Measurements from ENCODE around the gene FUS. TPM values are rescaled to one million over a fixed set of nuclear protein-coding genes. Genes with fewer than 3 reads are reported as not detected.
"Not testable (repeated sequence)": the region's sequence is repeated elsewhere in the genome, so short reads cannot be mapped to it uniquely, and the experiment has no call there.

FUS gene
- polyA plus RNA-seq (ENCODE audit: insufficient read length): 351 TPM

GRCh38 chr16:31179747-31180459, at the start of gene FUS:
FUS (plus strand) TSS chr16:31180139; CDS start chr16:31180215, 76 bp downstream.
- DNase-seq (ENCODE audit: low read depth): peak; percentile 88

- no peak for DNase-seq (ENCODE audit: low read depth)
Observed at GRCh38 chr16:31130336-31130891, 49.5 kb upstream of the FUS start.

DNA sequence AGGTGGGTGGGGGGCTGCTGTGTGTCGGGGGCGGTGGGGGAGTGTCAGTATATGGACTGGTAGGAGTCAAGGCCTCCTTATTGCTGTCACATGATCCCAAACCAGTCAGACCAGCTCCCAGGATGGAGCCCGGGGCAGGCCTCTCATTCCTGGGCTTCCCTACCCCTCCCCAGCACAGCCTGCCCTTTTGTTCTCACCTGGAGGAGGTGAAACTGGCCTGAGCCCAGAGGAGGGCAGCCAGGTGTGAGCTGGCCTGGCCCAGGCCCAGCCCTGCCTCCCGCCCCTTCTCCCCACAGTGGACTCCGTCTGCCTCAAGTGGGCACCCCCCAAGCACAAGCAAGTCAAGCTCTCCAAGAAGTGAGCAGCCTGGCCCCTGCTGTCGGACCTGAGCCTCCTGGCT, 49.0 kb upstream of the FUS start:
- no peak for DNase-seq (ENCODE audit: low read depth)

DNA sequence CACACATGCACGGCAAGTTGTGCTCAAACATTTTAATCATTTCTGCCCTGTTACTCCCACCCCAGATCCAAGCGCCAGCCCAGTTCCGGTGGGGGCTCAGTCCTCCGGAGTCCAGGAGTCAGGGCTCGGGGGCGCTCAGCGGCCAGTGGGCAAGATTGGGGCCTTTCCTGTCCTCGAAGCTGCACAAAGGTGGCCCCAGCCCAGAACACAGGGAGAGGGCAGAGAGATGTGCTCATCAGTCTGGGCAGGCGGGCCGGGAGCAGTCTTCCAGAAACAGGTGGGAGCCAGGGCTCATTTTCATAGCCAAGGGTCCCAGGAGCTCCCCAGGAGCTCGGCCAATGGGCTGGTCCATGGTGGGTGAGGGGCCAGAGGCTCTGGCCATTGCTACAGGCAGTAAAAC, 48.5 kb upstream of the FUS start:
- DNase-seq (ENCODE audit: low read depth): no peak

- DNase-seq (ENCODE audit: low read depth): no peak
Observed at GRCh38 chr16:31131841-31132271, 48.1 kb upstream of the FUS start.

DNA sequence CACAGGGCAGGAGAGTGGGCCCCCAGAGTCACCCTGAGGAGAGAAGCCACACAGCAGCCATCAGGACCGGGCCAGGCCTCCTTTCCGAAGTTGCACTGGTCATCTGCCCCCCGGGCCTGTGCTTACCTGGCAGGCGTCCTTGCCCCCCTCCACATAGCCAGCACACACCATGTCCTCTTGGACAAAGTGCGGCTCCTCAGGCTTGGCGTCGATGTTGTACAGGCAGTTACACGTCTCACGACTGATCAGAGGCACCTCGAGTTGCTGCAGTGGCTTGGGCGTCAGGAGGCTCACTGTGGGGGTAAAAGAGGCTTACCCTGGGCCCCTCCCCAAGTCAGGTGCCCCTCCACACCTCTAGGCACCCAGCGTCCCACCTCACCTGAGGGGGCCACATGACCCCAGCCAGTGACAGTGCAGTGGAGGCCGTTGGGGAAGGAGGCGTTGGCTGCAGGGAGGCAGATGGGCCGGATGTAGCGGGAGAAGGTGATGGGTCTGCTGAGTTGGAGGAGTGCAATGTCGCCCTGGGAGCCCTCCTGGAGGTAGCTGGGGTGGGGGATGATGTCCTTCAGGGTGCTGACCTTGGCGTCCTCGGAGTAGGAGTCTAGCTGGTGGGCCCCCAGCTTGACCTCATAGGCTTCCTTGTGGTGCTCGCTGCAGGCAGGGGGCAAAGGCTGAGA, 47.5 kb upstream of the FUS start:
- no peak for DNase-seq (ENCODE audit: low read depth)

GRCh38 chr16:31133046-31133501, 46.9 kb upstream of the FUS start:
- no peak for DNase-seq (ENCODE audit: low read depth)

DNA sequence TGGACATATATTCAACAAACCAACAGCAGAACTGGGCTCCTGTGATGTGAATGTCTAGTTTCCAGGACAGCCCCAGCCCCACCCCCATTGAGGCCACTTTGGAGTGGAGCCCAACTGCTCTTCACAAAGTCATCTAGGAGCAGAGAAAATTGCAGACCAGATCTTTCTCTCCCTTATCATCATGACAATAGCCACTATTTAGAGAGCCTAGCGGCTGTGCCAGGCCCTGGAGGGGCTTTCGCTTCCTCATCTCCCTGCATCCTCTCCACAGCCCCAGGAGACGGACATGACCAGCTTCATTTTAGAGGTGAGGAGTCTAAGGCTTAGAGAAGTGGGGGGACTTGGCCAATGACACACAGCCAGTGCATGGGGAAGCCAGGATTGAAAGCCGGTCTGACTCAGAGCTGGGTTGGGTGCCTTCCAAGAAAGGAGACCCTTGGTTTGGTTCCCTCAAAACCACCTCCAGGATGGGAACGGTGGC, 45.8 kb upstream of the FUS start:
- no peak for DNase-seq (ENCODE audit: low read depth)

DNA sequence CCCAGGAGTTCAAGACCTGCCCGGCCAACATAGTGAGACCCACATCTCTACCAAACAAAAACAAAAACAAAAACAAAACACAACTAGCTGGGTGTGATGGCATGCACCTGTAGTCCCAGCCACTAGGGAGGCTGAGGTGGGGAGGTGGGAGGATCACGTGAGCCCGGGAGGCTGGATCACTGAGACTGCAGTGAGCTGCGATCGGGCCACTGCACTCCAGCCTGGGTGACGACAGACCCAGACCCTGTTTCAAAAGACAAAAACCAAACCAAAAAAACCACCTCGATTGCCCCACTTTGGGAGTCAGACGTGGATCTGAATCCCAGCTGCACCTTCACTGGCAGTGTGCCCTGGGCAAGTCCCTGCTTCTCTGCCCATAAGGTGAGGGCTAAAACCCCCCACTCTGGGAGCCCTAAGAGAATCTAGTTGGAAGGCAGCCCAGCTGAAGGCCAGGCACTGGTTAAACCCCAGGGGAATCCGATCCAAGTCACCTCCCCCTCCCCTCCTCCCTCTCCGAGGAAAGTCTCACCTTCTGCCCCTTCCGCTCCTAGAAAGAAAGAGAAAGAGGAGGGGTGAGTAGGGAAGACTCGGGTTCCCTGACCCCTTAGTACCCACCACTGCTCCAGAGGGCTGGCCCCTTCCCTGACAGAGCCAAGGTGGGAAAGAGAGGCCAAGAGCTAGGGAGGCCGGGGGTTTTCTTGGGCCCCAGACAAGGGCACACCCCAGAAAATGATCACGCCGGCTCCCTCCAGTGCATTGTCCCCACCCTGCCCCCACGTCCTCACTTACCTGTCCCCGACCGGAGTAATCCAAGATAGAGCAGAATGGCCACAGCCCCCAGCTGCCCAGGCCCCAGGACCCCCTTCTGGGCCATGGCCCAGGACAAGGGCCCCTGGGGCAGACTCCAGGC, 45.1 kb upstream of the FUS start:
- DNase-seq (ENCODE audit: low read depth): no peak

GRCh38 chr16:31135535-31136286, 44.2 kb upstream of the FUS start, which contains the start of gene PRSS8:
PRSS8 (minus strand) TSS chr16:31135727; CDS start chr16:31135498, 229 bp downstream.
- no peak for DNase-seq (ENCODE audit: low read depth)

GRCh38 chr16:31136287-31136662, 43.7 kb upstream of the FUS start:
- no peak for DNase-seq (ENCODE audit: low read depth)

DNA sequence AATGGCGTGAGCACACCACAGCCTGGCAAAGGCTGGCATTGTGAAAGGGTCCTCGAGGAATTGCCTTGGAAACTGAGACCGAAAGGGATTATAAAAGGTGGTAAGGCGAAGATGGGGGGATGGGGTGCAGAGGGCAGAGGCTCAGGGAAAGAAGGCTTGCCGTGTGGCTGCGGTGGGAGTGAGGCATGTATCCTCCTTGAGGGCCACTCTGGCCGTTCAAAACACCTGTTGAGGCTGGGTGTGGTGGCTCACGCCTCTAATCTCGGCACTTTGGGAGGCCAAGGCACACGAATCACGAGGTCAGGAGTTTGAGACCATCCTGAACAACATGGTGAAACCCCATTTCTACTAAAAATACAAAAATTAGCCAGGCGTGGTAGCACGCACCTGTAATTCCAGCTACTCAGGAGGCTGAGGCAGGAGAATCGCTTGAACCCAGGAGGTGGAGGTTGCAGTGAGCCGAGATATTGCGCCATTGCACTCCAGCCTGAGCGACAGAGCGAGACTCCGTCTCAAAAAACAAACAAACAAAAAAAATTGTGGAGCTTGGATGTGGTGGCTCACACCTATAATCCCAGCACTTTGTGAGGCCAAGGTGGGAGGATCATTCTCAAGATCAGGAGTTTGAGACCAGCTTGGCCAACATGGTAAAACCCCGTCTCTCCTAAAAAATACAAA, 43.0 kb upstream of the FUS start:
- not testable (repeated sequence) for DNase-seq (ENCODE audit: low read depth)

DNA sequence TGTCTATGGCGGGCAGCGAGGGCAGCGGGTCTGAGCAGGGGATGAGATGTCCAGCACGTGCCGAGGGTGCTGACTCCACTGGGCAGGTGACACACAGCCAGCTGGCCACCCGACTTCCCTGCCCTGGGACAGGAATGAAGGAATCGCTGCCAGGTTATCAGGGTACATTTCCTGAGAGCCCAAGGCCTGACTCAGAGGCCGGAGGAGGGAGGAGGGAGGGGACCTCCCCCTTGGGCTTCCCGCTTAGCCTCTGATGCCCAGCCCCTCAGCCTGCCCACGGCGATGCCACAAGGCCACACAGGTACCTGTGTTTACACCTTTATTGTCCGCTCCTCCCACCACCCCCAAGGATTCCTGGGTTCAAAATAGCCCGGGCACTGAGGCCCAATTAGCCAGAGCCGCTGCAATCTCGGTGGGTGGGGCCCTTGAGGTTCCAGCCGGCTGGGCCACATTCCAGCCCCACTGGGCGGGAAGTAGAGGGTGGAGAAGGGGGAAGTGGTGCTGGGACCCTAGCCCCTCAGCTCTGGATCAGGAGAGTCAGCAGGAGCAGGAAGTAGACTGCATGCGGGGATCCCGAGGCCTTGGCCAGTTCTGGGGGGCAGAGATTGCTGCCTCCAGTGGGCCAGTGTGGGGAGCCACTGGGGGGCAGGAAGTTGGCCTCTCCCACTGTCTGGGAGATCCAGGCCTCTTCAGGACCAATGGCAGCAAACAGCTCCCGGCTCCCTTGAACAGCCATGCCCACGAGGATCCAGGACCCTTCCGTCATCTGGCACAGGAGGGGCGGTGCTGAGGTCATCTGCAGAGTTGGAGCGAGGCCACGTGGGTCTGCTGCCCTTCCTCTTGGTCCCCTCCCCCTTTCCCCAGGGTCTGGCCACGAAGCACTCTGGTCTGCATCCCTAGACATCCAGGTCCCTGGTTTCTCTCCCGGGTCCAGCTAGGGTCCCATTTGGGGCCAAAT, 41.0 kb upstream of the FUS start:
- no peak for DNase-seq (ENCODE audit: low read depth)

DNA sequence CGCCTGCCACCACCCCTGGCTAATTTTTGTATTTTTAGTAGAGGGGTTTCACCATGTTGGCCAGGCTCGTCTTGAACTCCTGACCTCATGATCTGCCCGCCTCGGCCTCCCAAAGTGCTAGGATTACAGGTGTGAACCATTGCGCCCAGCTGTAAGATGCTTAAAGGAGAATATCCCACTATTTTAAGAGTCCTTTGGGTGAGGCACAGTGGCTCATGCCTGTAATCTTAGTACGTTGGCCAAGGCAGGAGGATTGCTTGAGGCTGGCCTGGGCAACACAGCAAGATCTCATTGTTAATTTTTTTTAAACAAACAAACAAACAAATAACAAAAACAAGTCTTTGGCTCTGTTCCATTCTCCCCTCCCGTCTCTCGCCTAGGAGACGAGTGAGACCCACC, 38.9 kb upstream of the FUS start:
- not testable (repeated sequence) for DNase-seq (ENCODE audit: low read depth)

GRCh38 chr16:31141489-31142108, 38.3 kb upstream of the FUS start:
- DNase-seq (ENCODE audit: low read depth): peak; percentile 46

- peak; percentile 78 for DNase-seq (ENCODE audit: low read depth)
Observed at GRCh38 chr16:31142109-31143010, 37.6 kb upstream of the FUS start.

DNA sequence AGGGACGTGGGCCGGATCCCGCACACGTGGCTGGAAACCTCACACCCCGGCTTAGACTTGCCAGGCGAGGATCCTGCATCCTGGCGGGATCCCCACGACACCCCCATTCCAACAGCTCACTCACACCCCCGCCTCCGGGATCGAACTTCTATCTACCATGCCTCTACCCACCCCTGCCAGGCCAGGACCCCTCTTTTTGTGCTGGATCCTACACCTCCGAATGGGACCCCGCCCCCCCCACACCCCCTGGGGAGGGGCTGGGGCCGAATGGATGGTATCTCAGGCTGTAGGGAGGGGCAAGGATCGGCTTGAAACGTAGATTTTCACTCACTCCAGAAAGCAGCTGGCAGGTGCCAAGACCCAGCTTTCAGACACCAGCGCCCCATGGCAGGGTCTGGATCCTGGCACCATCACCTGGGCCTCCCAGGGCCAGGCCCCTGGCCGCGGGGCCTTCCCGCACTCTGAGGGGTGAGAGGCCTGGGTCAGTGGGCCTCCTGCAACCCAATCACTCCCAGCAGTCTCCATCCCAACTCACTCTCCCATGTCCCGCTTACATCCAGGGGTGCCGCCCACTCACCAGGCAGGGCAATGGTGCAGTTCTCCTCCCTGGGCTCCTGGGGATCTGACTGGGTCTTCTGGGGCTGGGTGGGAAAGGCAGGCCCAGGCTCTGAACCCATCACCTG, 36.8 kb upstream of the FUS start:
- DNase-seq (ENCODE audit: low read depth): no peak

Data from forelimb muscle (tissue), 1 donor.